ENCODE results near the gene TFPI. TPM values are rescaled to one million over a fixed set of nuclear protein-coding genes. Genes with fewer than 3 reads are reported as not detected.
A peak's percentile ranks its signal among the peaks of the same experiment; 100 is the strongest.

TFPI gene
- total and polyA plus RNA-seq, 4 donors: 169 to 253 (median 237) TPM

- DNase-seq (peak in 1 of 3 donors; percentile 22), ATAC-seq (ENCODE audit: insufficient read depth, low FRiP score) (no peak)
- Histone ChIP-seq H3K9ac (ENCODE audit: insufficient read depth in 1 of 2, low read length in 2 of 2) (no peak overlapping the region), H3K4me1 (ENCODE audit: control insufficient read depth in 5 of 5, insufficient read depth in 5 of 5, low read length in 5 of 5) (no peaks in the 10 kb centered on the region), H3K4me3 (no peak overlapping the region), H3K27ac (ENCODE audit: low read depth in 1 of 2, low read length in 1 of 2) (no peak overlapping the region), H3K9me3 (ENCODE audit: control insufficient read depth in 4 of 4, insufficient read depth in 3 of 4, low read length in 3 of 4) (no peaks in the 10 kb centered on the region), H3K36me3 (ENCODE audit: control insufficient read depth in 4 of 4, insufficient read depth in 4 of 4, low read length in 4 of 4) (peaks cover 0 to 2% (median 0%) of the 10 kb centered on the region in 4 donors), H3K27me3 (ENCODE audit: control insufficient read depth in 3 of 3, insufficient read depth in 3 of 3, low read length in 2 of 3) (no peaks in the 10 kb centered on the region)
- WGBS, 2 donors: 26 to 27% methylated on average over 4 of the region's 4 CpGs
- no peak for TF ChIP-seq CTCF (IDR thresholded peaks at IDR 0.05; ENCODE audit: control extremely low read depth, extremely low read depth)
Observed at GRCh38 chr2:187509667-187510417, 44.4 kb downstream of the TFPI start.

- Histone ChIP-seq H3K27ac (ENCODE audit: low read depth in 1 of 2, low read length in 1 of 2) (no peak overlapping the region), H3K27me3 (ENCODE audit: control insufficient read depth in 3 of 3, insufficient read depth in 3 of 3, low read length in 2 of 3) (no peaks in the 10 kb centered on the region), H3K9ac (ENCODE audit: insufficient read depth in 1 of 2, low read length in 2 of 2) (no peak overlapping the region), H3K4me1 (ENCODE audit: control insufficient read depth in 5 of 5, insufficient read depth in 5 of 5, low read length in 5 of 5) (peaks cover 0 to 7% (median 0%) of the 10 kb centered on the region in 5 donors), H3K4me3 (no peak overlapping the region), H3K36me3 (ENCODE audit: control insufficient read depth in 4 of 4, insufficient read depth in 4 of 4, low read length in 4 of 4) (no peaks in the 10 kb centered on the region), H3K9me3 (ENCODE audit: control insufficient read depth in 4 of 4, insufficient read depth in 3 of 4, low read length in 3 of 4) (no peaks in the 10 kb centered on the region)
- DNase-seq (no peak), ATAC-seq (ENCODE audit: insufficient read depth, low FRiP score) (no peak)
- 81 to 92% methylated on average over 3 of the region's 3 CpGs for WGBS, 2 donors
- TF ChIP-seq CTCF (IDR thresholded peaks at IDR 0.05; ENCODE audit: control extremely low read depth, extremely low read depth): no peak
Observed at GRCh38 chr2:187506416-187506815, 47.8 kb downstream of the TFPI start.

DNA sequence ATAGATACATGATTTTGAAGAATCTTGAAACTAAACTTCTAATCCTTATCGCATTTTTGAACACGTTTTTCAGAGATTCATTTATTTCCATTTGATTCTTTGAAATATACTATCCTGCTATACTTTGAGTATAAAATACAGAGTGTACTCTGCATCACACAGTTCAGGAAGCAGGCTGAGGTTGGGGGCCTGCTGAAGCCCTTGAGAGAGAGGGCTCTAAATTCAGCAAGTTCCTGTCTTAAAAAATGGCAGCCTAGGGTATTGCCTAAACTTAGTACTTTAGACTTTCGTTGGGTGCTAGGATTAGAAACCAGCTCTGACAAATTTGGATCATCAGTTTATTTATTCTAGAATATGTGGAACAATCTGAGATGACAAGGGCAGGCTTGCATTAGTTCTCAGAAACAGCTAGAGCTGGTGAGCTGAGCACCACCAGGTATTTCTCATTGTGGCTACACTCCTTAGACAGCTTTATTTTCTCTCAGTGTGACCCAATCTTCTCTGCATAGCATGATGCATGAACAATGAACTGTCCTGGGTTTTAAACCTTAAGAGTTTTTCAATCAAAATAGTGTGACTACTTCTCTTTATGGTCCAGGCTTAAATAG, 49.1 kb downstream of the TFPI start:
- Histone ChIP-seq H3K27ac (ENCODE audit: low read depth in 1 of 2, low read length in 1 of 2) (no peak overlapping the region), H3K36me3 (ENCODE audit: control insufficient read depth in 4 of 4, insufficient read depth in 4 of 4, low read length in 4 of 4) (peaks cover 0 to 3% (median 2%) of the 10 kb centered on the region in 4 donors), H3K4me3 (no peak overlapping the region), H3K9ac (ENCODE audit: insufficient read depth in 1 of 2, low read length in 2 of 2) (no peak overlapping the region), H3K9me3 (ENCODE audit: control insufficient read depth in 4 of 4, insufficient read depth in 3 of 4, low read length in 3 of 4) (no peaks in the 10 kb centered on the region), H3K4me1 (ENCODE audit: control insufficient read depth in 5 of 5, insufficient read depth in 5 of 5, low read length in 5 of 5) (peaks cover 0 to 7% (median 0%) of the 10 kb centered on the region in 5 donors), H3K27me3 (ENCODE audit: control insufficient read depth in 3 of 3, insufficient read depth in 3 of 3, low read length in 2 of 3) (no peaks in the 10 kb centered on the region)
- 37 to 53% methylated on average over 3 of the region's 3 CpGs for WGBS, 2 donors
- no peak for ATAC-seq (ENCODE audit: insufficient read depth, low FRiP score)
- no peak for DNase-seq
- TF ChIP-seq CTCF (IDR thresholded peaks at IDR 0.05; ENCODE audit: control extremely low read depth, extremely low read depth): no peak
